ENCODE measurements around the gene FSIP1.

The FSIP1 gene

DNA sequence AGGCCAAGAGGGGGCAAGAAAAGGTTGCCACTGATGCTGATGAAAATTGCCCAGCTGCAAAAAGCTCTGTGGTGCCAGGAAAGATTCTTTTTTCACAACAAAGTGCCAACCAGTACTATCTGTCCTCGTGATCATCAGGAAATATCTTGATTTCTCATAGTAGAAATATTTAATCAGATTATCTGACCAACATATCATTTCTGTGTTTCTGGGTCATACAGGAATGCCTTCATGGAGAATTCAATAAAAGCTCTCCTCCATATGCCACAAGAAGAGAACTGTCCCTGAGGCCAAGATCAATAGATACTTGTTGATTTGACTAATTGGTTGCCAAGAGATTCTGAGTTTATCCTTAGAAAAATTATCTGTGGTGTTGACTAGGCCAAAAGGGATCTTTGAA lies 63.5 kb downstream of the FSIP1 start:
- no peak for DNase-seq

DNA sequence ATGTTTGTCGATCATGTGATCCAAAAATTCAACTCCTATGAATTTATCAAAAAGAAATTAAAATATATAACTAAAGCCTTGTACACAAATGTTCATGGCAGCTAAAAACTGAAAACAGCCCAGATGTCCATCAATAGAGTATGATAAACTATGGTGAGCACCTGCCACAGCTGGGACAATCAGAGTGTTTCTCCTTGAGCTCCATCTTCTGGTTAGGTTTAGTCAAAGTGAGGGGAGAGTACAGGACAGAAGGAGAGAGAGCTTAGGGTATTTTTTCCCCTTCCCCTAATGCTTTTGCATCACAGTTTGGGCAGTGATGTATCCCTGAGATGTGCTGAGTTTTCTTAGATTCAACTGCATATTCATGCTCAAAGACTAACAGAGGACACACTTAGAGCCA lies 65.5 kb downstream of the FSIP1 start:
- DNase-seq, result no peak

DNA sequence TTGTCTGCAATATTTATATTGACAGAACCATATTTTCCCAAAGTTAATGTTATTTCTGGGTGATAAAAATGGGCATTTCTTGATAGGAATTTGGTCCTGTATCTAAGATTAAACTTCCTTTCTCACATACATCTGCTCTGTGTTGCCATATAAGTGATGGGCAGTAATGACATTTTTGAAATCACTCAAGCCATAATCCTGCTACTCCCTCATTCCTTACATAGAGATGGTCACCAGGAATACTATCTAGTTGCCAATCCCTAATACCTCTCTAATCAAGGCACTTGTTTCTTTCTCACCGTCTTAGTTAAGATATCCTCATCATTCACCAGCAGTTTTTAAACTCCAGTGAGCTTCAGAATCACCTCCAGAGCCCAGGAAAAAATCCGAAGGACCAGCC lies 68.4 kb downstream of the FSIP1 start:
- DNase-seq, result no peak

DNA sequence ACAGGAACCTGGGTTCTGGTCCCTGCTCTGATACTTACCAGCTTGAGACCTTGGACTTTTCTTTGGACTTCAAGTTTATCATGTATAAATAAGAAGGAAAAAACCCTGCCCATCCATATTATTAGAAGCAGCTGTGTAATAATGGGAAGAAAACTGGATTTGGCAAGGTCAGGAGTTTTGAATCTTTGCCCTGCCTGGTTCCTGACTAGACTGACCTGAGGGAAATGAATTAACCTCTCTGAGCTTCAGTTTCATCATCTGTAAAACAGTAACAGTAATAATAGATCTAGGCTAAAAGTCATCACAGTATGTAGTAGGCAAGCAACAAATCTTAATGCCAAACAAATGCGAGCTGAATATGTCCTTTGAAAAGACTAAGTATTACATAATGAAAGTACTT lies 68.8 kb downstream of the FSIP1 start:
- DNase-seq, result no peak

DNA sequence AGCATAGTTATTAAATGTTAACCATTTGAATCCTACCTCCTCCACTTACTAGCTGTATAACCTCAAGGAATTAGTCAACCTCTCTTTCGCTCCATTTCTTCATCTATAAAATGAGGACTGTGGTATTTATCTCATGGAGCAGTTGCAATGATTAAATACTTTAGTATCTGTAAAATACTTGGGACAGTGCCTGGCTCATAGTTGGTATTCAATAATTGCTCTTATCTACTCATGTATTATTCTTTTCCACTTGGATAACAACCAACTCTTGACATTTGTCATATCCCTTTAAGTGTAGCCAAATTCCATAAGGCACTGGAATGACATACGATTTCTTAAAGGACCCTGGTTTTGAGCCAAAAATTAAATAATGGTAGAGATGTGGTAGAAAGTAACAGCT lies 72.0 kb downstream of the FSIP1 start:
- DNase-seq, result no peak

DNA sequence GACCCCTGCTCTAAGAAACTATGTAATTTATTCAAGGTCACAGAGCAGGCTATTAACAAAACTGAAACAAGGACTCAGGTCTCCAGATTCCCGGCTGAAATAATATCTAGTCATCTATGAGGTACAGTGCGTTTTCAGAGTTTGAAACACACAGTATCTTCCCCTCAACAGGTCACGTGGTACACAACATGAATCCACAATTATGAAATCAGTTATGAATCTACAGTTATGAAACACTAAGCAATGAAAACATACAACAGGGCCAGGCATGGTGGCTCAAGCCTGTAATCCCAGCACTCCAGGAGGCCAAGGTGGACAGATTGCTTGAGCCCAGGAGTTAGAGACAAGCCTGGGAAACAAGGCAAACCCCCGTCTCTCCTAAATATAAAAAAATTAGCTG lies 72.7 kb downstream of the FSIP1 start:
- DNase-seq, result no peak

DNA sequence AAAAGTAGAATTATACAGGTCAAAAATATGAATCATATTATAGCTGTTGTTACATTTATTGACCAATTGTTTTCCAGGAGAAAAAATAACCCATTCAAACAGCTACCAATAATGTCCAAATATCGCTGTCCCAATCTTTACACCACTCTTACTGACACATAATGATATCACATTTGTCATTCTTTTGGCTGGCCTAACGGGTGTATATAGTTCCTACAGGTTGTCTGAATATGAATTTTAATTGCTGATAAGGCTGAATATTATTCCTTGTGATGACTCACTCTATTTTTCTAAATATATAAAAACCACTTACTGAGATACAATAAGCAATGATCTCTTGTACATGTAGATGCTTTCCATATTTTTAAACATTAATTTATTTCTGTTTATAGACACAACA lies 76.4 kb downstream of the FSIP1 start:
- no peak for DNase-seq

DNA sequence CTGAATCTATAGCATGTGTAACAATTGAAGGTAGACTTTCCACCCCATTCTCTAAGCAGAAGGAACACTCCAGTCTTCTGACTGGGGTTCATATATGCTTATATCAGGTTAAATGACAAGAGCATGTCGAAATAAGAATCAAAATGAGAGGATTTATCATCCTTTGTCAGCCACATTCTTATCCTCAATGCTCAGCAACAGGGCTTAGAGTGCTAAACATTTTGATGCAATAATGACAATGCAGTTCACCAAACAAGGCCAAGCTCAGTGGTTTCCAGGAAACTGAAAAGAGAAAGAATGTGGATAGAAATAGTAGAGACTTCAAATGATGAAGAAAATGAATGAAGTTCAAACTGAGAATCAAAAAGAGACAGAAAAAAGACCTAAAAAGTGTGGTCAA lies 78.0 kb downstream of the FSIP1 start:
- DNase-seq, result no peak

DNA sequence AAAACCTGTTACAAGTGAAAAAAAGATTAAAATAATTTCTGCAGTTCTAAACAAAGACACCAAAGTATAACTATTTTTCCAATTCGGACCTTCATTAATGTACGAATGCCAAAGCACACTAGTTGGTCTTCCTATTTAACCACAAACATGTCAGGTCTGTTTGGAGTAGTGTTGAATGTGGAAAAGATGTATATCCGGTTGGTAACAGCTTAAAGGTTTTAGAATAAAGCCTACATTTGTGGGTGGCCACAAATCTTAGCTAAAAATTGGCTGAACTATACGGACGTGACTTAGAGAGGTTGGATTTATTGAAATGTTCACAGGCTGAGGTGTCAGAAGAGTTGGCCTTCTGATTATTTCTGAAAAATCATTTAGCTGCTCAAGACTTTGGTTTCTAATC lies 78.4 kb downstream of the FSIP1 start:
- DNase-seq, result no peak

DNA sequence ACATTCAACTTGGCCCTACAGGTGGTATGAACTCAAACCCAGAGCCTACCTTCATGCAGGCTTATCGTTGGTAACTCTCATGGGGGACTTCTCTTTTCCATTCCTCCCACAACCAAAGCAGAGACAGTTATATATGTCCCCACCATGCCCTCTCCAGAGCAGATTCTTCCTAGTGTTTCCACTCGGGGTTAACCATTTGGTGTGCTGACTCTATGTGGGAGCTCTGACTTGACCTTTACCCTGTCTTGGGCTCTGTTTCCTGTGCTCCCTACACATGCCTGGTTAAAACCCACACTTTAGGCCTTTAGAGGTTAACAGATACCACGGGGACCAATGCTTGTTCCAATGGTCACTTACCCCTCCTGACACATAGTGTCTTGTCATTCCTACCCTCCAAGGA lies 80.7 kb downstream of the FSIP1 start:
- no peak for DNase-seq

DNA sequence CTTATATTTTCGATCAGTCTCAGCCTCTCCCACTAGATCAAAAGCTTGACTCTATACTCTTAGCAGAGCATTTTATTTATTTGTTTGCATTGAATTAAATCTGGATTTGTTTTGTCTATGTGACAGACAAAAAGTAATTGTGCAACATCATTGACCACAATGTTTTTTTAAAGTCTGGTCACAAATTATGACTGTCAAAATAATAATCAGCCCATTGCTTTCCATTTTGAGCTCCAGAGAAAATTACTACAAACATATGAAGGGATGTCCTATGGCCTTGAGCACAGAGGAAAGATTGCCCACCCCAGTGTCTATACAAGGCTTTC lies 82.3 kb downstream of the FSIP1 start:
- no peak for DNase-seq

DNA sequence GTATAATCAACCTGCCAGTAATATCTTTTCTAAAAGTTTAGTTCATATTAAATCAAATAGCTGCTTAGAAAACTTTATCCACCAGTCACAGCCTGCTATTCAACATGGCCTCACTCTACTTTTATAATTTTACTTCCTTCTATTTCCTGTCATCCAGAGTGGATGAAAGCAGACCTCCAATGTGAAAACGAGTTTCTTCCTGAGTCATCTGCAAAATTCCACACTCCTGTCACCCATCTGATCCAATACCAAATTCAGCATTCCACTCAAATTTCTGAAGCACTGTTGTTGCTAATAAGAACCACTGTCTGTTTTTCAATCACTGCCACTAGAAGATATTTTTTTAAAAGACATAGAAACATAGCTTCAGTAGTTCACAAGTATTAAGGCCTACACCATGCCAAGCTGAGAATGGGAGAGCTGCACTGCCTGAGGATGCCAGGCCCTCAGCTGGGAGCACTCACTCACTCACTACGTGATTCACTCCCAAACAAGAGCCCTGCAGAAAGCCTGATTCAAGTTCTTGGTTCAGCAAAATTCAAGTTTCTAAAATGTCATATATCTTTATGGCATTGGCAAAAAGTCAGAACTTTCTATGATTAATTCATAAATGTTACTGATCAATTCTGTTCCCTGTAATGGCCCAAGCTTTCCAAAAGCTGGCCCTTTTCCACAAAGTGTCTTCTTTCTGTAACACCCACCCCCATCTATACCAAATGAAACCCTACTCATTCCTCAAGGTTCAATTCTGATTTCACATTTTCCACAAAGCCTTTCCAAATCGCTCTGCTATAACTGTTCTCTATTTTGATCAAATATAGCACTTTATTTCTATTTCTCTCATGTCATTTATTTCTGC lies 82.9 kb downstream of the FSIP1 start:
- DNase-seq, result no peak

DNA sequence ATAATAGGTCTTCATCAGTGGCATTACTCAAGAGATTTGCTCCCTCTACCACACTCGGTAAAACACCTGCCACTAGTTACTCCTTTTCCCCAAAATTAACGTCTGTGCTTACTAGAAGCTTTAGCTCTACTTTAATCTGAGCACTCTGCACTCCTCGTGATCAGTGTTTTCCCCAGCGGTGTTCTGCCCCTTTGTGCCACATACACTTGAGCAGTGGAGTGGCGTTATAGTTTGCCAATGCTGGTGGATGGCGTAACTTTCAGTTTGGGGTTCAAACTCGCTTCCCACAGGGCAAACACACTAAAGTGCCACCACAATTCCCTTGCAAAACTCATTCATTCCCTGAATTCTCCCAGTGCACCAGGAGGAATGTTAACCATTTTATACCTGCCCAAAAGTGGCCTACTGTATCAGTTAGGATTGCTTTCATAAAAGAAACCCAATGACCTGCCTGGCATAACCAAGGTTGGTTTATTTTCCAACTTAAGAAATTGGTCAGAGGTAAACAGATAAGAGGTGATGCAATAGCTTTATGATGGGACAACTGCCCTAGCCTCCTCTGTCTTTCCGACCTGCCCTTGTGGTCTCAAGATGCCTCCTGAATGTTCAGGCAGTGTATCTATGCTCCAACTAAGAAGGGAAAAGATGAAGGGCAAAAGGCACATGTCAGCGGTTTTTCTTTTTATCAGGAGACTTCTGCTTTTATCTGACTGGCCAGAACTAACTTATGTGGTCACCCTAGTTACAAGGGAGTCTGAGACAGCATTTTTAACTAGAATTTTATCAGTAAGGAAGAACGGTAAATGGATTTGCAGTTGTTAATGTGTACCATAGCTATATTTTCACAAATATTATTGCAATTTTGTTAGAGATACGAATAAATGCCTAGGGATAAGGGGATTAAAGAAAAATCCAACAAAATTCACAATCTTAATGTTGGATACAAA lies 83.9 kb downstream of the FSIP1 start:
- DNase-seq, result no peak

DNA sequence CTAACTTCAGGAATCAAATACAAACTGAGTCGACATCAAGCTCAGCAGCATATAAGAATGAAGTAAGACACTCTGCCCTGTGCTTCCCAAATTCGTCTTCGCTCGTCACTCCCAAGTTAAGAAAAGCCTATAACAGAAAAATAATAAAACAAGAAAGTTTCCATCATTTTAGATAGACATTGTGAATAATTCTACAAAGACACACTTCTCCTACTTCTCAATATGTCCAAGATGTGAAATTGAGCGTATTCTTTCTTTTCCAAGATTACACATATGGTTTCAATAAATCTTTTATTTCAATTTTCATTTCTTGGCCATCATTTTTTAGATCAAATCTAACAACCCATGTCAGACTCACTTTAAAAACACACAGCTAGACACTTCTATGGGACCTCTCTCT lies 85.1 kb downstream of the FSIP1 start:
- no peak for DNase-seq

DNA sequence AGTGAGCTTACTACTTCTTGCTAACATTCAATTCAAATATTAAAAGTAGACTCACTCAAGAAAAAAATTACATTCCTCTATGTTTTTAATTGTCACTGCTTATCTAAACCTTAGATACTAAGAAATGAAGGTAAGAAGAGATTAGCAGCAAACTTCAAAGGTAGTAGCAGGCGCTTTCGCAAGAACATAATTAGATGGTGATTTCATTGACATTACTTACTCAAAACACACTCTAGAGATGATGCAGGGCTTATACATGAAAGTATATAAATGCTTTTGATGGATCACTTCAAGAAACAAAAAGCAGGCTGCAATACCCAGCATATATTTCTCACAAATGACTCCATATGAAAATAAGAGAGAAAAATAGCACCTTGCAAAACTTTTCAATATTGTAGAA lies 86.8 kb downstream of the FSIP1 start:
- no peak for DNase-seq

DNA sequence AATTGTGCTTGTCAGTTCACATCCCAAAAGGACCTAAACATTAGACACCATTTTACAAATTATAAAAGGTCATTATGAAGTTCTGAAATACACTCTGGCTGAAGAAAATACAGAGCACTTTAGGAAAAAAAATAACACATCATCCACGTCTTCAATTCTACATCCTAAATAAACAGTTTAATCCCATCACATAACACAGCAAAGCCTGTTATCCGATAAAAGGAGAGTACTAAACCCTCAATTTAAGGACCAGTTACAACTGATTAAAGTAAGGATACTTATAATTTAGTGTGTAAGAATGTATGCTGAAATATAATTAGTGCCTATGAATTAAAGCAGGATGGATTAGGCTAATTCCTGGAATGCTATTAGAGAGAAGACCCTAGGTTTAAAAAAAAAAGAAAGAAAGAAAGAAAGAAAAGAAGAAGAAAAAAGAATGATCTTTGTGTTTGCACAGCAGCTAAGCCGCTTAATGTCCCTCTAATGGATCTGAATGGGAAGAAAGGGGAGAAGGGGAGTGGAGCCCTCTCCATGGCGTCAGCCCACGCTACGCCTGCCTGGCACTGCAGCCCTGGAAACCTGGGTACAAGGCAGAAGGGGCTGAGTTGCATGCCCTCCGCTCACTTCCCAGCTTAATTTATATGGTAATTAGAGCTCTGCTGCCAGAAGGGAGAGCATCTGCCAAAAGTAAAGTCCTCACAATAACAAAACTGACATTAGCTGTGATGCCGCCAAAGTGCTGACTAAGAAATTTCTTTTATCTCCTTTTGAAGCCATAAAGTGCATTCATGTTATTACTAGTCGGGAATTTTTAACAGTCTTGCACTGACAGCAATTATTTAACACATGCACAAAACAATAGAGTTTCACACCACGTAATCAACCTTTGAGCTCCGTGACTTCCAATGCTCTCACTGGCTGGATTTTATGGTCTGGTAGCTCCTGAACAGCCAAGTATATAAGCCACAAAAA lies 90.0 kb downstream of the FSIP1 start:
- peak; percentile 93 for DNase-seq

DNA sequence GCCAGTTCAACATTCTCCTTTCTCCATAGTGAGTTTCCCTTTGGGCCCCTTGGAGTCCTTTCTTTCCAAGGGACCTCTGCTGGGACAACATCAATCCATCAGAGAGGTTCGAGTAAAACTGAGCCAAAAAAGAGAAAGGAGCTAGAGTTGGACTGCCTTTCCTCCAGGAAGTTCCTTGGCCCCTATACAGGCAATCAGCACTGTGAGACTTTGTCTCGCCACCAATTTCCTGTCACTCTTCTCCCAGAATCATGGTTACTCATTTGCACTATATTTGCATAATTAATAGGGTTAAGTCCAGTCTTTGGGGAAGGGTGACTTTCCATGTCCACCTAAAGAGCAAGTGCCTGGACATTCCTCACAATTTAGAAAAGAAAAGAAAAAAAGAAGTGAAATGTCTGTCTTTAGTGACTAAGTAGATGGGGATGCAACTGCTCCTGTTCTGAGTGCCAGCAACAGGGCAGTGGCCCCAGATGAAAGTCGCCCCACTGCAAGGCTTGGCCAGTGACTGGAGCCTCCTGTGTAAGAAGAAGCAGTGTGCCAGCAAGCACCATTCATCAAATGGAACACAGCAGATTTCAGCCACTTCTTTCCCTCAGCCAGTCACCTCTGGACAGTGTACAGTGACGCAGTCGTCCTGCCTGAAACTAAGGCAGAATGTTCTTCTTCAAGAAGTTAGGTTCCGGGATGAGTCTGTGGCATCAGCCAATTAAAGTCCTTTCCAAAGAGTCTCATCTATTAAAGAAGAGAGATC lies 91.6 kb downstream of the FSIP1 start:
- no peak for DNase-seq

DNA sequence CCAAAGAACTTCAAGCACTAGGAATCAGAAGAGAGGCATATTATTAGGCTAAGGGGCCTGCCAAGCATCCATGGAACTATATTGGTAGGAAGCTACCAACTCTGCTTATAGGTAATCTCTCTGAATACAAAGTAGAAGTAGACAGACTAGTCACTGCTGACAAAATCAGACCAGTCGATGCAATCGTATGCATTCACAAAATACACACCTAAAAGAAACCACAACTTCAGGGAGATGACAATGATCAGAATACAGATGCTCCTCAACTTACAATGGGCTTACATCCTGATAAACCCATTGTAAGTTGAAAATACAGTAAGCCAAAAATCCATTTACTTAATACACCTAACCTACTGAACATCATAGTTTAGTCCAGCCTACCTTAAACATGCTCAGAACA lies 94.7 kb downstream of the FSIP1 start:
- no peak for DNase-seq

DNA sequence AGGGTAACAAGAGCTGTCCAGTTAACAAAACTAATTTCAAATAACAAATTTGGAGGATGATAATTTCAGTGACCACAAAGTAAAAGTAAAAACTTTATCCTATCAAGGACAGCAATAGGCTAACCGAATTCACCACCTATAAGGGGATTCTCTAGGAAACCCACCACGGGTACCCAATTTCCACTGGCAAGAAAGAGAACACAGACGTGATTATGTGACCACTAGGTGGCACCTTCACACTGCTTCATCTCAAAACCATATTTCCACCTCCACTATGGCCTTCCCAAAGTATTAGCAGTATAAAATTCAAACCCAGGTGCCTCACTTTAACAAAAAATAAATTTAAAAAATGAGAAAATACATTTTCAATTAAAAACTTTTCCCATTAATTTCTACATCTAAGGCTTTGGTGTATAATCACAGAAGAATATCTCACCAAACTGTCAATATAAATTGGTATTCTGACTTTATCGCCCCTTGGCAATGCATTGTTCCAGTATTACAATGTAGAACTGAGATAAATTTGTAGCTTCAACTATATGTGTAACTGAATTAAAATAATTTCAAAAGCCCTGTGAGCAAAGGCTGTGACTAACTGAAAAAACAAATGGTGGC lies 96.5 kb downstream of the FSIP1 start:
- DNase-seq, result peak; percentile 19

DNA sequence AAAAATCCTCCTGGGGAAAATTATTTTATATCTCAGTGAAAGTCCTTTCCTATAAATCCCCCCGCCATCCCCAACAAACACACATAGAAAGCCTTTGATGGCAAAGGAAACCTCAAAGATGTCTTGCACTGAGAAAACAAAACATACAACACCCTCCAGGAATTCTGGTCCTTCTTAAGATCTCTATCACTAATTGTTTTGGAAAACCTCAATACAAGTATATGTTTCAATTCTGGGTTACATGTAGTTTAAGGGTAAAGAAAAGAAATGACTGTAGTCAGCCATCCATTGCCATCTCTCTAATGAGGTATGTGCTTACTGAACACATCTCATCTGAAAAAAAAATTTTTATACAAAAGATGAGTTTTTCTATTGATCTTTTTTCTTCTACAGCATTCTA lies 97.3 kb downstream of the FSIP1 start:
- no peak for DNase-seq

DNA sequence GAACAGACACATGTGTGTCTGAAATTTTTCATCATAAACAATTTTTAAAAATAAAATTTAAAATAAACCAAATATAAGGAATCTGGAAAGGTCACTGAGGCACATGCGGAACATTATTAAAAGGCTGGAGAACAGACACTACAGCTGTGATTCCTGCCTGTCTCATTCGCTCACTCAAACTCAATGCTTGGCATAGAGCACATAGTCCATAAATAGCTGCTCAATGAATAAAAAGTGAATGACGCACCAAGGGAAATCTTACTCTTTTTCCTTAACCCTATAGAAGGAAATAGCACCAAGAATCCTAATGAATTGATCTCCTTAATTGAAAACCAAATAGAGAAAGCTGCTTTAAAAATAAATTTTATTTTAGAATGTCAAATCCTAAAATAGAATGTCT lies 98.4 kb downstream of the FSIP1 start:
- no peak for DNase-seq

DNA sequence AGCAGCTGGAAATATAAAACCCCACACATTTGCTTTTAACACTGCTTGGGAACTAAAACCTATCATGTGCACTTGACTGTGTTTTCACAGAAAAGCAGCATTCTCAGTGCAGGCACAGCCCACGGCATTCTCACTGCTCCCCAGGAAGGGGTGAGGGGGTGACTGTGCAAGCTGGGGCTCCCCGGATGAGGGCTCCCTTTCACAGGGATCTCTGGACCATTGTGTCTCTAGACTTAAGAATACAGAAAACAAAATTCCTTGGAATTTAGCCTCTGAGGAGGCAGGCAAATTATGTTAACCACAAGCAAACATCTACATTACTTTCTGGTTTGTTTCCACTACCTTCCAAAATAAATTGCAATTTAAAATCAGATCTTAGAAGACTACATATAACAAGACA lies 100.3 kb downstream of the FSIP1 start:
- DNase-seq, result no peak

All from NCI-H1105 treated with DMSO at 0.1 percent for 48 hours (cell line).